Type B pancreatic cell (in vitro differentiated cells): Measurements from ENCODE around the gene SLC4A4. TPM values are rescaled to one million over a fixed set of nuclear protein-coding genes. Genes with fewer than 3 reads are reported as not detected.

Source experiments
- DNase-seq: peaks from one replicate; pipeline ENCODE4 v3.0.0; 2021; ENCODE audit warnings: mixed read lengths; ENCODE audit not compliant: unreplicated experiment; ENCODE audit errors: extremely low spot score
- H3K27ac Mint-ChIP-seq: 2 replicates; pipeline ENCODE4 v1.8.0; 2021; ENCODE audit warnings: mild to moderate bottlenecking, mixed read lengths
- H3K27me3 Mint-ChIP-seq: 2 replicates; pipeline ENCODE4 v1.8.0; 2021; ENCODE audit warnings: mixed read lengths
- H3K36me3 Mint-ChIP-seq: 2 replicates; pipeline ENCODE4 v1.8.0; 2021; ENCODE audit warnings: mixed read lengths
- H3K4me1 Mint-ChIP-seq: one replicate; pipeline ENCODE4 v1.8.0; 2021; ENCODE audit warnings: mixed read lengths; ENCODE audit not compliant: unreplicated experiment
- H3K4me3 Mint-ChIP-seq: 2 replicates; pipeline ENCODE4 v1.8.0; 2021; ENCODE audit warnings: mild to moderate bottlenecking, mixed read lengths
- H3K9me3 Mint-ChIP-seq: 2 replicates; pipeline ENCODE4 v1.8.0; 2021; ENCODE audit warnings: mixed read lengths
- CTCF ChIP-seq: fragments of 200-600 bp; sonication (generic); conservative IDR thresholded peaks from 2 replicates; pipeline ENCODE4 v1.5.0; 2021; ENCODE audit warnings: antibody characterized with exemption, mild to moderate bottlenecking
- total RNA-seq: library from RNA; stranded (reverse); gene quantifications from 2 replicates; pipeline ENCODE4 v1.2.1, GENCODE V29; 2021; ENCODE audit warnings: low replicate concordance

Gene SLC4A4
- total RNA-seq, 1 donor from 2014 or later: 27.2 TPM

DNA sequence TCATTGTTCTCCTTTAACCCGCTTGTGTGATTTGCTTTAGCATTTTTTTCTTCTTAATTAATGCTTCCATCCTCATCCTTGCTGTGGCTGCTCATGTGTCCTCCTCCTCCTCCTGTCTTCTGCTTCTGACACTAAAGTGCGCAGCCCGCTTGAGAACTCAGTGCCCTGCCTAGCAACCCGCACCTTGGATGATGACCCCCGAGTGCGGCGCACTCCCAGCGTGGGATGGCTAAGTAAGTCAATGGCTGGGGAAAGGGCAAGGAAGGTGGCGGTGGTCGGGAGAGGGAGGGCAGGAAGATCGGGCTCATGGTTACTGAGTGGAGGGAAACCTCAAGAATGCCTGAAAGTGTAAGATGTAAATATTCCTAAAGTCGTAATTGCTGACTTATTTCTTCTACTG, 30.1 kb downstream of the SLC4A4 start:
- H3K27ac Mint-ChIP-seq: no peak overlapping the region
- H3K9me3 Mint-ChIP-seq: no peaks in the 10 kb centered on the region
- H3K27me3 Mint-ChIP-seq: no peaks in the 10 kb centered on the region
- no peak overlapping the region for H3K4me3 Mint-ChIP-seq
- H3K4me1 Mint-ChIP-seq: no peaks in the 10 kb centered on the region
- no peak for TF ChIP-seq CTCF
- peaks cover 7% of the 10 kb centered on the region for H3K36me3 Mint-ChIP-seq
- DNase-seq: no peak

- no peaks in the 10 kb centered on the region for H3K4me1 Mint-ChIP-seq
Measured at GRCh38 chr4:71369536-71369935, 30.7 kb downstream of the SLC4A4 start.

DNA sequence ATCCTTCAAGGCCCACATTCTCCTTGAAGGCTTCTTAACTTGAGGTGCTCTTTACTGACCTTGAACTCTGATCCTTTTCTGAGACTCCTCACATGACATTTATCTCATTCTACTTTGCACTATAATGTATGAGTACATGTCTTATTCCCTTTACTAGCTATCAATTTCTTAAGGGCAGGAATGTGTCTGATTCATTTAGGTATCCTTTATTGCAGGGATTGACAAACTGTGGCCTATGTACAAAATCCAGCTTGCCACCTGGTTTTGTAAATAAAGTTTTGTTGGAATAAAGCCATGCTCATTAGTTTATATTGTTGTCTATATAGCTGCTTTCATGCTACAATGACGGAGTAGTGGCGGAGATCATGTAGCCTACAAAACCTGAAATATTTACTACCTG, 36.7 kb downstream of the SLC4A4 start:
- H3K4me3 Mint-ChIP-seq: no peak overlapping the region
- peaks cover 10% of the 10 kb centered on the region for H3K9me3 Mint-ChIP-seq
- H3K27me3 Mint-ChIP-seq: no peaks in the 10 kb centered on the region
- no peaks in the 10 kb centered on the region for H3K4me1 Mint-ChIP-seq
- H3K27ac Mint-ChIP-seq: no peak overlapping the region
- no peak for DNase-seq
- H3K36me3 Mint-ChIP-seq: peaks cover 3% of the 10 kb centered on the region
- TF ChIP-seq CTCF: no peak

More at GRCh38 chr4:71369536-71369935, 30.7 kb downstream of the SLC4A4 start:
- no peaks in the 10 kb centered on the region for H3K27me3 Mint-ChIP-seq
- peaks cover 7% of the 10 kb centered on the region for H3K36me3 Mint-ChIP-seq
- H3K4me3 Mint-ChIP-seq: no peak overlapping the region
- H3K9me3 Mint-ChIP-seq: no peaks in the 10 kb centered on the region
- DNase-seq: no peak
- no peak overlapping the region for H3K27ac Mint-ChIP-seq
- TF ChIP-seq CTCF: no peak

DNA sequence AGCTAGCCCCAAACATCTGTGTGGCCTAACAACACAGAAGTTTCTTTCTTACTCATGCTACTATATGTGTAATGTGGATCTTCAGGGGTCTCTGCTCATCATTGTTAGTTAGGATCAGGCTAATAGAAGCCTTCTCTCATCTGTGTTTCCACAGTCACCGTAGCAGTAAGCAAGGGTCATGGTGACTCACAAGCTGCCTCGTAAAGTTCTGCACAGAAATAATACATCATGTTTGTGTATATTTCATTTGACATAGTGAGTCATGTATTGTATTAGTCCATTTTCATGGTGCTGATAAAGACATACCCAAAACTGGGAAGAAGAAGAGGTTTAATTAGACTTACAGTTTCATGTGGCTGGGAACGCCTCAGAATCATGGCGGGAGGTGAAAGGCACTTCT, 38.7 kb downstream of the SLC4A4 start:
- Mint-ChIP-seq H3K9me3 (peaks cover 10% of the 10 kb centered on the region), H3K27ac (no peak overlapping the region), H3K36me3 (no peaks in the 10 kb centered on the region), H3K27me3 (no peaks in the 10 kb centered on the region), H3K4me3 (no peak overlapping the region), H3K4me1 (no peaks in the 10 kb centered on the region)
- no peak for TF ChIP-seq CTCF
- no peak for DNase-seq

GRCh38 chr4:71379126-71379525, 40.3 kb downstream of the SLC4A4 start:
- peaks cover 6% of the 10 kb centered on the region for H3K36me3 Mint-ChIP-seq
- no peak for TF ChIP-seq CTCF
- H3K27me3 Mint-ChIP-seq: no peaks in the 10 kb centered on the region
- DNase-seq: no peak
- no peaks in the 10 kb centered on the region for H3K4me1 Mint-ChIP-seq
- H3K9me3 Mint-ChIP-seq: peaks cover 10% of the 10 kb centered on the region
- H3K27ac Mint-ChIP-seq: no peak overlapping the region
- H3K4me3 Mint-ChIP-seq: no peak overlapping the region

DNA sequence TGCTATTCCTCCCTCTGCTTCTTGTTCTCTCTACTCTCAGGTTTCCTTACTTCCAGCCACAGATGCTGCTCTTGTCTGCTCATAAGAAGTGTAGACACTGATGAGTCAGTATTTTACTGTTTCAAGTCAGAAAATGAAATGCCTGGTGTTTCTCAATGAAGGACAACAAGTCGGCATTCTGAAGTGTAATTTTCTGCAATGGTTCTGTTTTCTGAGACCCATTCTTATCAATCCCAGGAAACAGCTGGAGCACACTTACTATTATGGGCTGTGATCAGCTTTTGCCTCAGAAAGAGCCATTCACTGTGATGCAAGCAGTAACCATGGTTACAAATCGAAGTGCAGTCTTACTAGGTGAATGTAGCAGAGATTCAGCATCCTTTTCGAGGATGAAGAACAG, 42.0 kb downstream of the SLC4A4 start:
- Mint-ChIP-seq H3K36me3 (peaks cover 6% of the 10 kb centered on the region), H3K9me3 (peaks cover 10% of the 10 kb centered on the region), H3K27me3 (no peaks in the 10 kb centered on the region), H3K27ac (no peak overlapping the region), H3K4me3 (no peak overlapping the region), H3K4me1 (no peaks in the 10 kb centered on the region)
- DNase-seq: no peak
- no peak for TF ChIP-seq CTCF
